NCI-H1092 treated with DMSO at 0.1 percent for 48 hours (cell line): Measurements from ENCODE around the gene RUNX2.

Experiments
- DNase-seq: peaks from one replicate; lab custom pipeline; 2025; lab: John Stamatoyannopoulos, UW

Gene RUNX2

DNA sequence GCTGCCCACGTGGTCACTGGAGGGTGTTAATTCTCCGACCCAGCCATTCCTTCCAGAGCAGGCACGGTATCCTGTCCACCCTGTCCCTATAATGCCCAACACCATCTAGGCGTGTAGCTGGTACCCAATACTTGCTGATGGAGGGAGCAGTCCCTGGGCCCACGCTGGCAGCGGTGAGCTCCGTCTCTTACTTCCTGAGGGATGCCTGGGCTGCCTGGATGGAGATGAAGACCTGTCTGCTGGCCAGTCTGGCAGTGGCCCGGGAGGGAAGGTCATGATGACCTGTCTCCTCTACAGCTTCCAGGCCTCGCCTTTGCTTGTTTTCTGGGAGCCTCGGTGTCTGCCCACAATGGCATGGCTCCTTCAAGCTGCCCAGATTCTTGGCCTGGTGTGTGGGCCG lies 347.5 kb downstream of the RUNX2 start:
- DNase-seq: no peak

- no peak for DNase-seq
Measured at GRCh38 chr6:45676380-45676779, 348.2 kb downstream of the RUNX2 start.

DNA sequence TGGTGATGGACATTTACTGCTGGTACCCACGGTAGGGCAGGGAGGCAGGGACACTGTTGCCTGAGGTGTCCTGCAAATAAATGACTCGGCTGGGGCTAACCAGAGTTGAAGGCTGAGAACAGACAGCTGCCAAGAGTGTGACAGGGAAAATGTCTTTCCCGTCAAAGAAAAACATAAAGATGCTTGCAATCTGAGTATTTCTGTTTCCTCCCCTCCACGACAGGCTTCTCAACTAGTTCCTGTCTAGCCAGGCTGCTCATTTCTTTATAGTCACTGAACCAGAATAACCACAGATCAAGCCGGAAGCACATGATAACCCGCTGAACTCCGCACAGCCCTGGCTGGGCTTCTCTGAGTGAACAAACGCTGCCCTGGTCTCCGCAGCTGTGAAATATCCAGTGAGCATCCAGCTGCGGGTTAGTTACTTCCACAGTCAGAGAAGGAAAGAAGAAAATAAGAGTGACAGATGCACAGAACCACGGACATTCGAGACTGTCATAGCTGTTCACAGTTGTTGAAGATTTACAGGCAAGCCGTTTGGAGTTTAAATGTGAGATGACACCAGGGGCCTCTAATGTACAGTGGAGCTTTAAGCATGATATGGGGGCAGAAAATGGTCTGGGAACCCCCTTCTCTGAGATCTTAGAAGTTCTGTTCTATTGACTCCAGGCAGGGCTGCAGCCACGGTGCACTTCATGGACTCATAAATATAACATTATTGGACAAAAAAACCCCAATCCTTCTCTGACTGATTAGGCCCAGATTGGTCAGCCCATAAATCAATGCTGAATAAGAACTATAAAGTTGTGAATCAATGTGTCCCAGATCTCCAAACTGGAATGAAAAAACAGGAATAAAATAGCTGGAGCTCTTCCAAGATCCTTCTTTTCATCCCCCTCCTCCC lies 349.5 kb downstream of the RUNX2 start:
- DNase-seq: no peak

GRCh38 chr6:45678285-45678607 lies 350.1 kb downstream of the RUNX2 start:
- no peak for DNase-seq

GRCh38 chr6:45679163-45679562 lies 351.0 kb downstream of the RUNX2 start:
- no peak for DNase-seq

DNA sequence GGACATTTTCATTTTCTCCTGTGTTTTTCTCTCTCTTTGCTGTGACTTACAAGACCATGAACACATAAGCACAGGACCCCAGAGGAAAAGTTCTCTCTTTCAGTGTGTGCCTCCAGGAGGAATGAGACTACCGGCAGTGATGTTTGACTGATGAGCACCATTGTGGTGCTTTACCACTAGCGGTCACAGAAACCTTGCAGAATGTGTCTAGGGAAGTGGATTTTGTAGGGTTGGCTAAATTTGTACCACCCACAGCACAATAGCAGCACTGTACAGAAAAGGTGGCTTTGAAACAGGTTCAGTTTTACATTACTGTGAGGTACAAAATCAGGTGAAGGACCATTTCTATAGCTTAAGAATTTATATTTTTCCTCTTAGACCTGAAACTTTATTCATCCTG lies 351.5 kb downstream of the RUNX2 start:
- no peak for DNase-seq

DNA sequence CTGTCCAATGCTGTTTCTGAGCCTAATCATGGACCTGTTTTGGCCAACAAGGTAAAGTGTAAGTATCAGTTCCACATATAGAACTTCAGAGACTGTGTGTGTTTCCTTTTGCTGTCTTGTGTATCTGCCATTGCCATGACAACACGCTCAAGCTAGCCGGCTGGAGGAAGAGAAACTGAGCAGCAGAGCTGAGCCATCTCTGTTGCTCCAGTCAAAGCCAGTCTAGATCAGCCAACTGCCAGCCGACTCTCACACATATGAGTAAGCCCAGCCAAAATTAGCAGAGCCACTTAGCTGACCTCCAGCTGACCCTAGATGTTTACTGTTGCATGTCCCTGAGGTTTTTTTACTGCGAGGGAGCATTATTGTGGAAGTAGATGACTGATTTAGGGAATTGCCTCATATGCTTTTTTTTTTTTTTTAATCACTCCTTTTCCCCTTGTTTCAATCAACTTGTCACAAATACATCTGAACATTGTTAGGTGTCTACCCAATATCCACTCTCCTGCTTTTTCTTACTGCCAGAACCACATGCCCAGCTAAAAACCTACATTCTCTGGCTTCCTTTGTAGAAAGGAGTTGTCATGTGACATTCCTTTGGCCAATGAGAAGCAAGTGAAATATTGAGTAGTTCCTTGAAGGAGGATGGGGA lies 353.9 kb downstream of the RUNX2 start:
- no peak for DNase-seq

- no peak for DNase-seq
Measured at GRCh38 chr6:45684476-45684875, 356.3 kb downstream of the RUNX2 start.

DNA sequence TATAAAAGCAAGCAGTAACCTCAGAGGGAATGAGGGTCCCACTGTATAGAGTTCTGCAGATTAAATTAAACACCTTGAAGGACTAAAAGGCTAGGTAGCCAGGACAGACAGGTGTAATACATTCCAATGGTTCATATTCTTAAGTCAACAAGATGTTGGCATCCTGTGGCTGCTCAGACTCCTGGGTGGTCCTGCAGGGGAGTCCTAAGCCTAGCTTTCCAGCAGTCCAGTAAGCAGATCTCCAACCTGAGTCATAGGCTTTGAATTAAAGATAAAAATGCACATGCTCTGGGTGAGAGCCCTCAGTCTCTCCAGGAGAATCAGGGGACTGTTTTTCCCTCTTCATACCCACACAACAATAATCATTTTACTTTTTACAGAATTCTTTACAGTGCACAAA lies 356.9 kb downstream of the RUNX2 start:
- no peak for DNase-seq

DNA sequence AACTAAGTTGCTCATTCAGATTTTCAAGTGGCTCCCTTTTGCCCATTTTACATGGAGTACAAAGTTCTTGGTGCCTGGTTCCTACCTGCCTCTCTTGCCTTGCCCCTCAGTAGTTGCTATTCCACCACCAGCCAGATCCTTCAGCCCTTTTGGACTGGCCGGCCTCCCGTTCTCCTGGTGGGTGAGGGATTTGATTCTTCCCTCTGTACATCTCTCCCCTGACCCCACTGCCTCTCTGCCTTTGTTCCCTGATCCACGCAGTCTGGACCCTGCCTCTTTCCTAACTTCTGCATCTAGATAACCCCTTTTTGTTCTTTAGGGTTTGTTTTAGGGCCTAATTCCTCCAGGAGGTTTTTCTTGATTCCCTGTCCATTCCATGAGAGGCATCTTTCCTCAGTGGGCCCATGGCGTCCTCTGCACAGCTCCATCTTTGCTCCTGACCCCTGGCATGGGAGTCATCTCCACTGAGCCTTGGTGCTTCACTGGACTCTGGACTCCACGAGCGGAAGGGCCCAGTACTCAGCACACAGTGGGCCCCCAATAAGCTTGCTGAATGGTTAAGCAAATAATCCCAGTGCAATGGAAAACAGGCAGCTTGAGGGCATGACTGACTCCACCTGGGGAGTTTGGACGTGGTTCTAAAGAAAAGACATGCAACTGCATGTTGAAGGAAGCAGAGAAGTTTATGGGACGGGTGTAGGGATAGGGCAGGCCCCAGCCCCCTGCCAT lies 358.9 kb downstream of the RUNX2 start:
- DNase-seq: no peak

DNA sequence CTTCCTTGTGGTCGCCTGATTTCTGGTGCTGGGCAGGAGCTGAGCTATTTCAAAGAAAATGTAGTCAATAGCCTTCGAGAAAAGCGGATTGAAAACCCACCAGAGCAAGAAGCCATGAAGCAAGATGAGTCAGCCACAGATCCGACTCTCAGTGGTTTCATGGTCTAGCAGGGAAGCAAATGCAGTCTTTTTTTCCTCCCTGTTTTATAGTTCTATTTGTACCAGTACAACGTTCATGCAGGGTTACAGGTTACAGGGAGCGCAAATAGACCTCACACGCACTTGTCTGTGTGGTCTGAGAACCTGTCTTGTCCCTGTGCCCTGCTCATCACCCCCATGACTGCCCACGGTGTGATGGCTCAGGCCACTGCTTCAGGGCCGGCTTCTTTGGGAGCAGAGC lies 359.4 kb downstream of the RUNX2 start:
- no peak for DNase-seq

DNA sequence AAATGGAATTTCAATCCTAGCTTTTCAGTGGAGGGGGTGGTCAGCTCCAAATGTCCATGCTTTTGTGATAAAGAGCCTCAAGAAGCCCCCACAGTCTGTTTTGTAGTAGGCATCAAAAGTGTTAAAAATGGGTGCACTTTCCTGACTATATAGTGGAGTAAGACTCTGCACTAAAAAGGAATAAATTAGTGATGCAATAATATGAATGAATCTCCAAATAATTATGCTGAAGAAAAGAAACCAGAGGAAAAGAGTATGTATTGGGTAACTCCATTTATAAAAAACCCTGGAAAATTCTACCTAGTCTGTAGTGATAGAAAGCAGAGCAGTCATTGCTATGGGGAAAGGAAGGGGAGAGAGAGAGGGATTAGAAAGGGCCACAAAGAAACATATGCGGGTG lies 360.1 kb downstream of the RUNX2 start:
- DNase-seq: no peak

- no peak for DNase-seq
Measured at GRCh38 chr6:45689926-45690615, 361.9 kb downstream of the RUNX2 start.

- no peak for DNase-seq
Measured at GRCh38 chr6:45690846-45691245, 362.7 kb downstream of the RUNX2 start.

DNA sequence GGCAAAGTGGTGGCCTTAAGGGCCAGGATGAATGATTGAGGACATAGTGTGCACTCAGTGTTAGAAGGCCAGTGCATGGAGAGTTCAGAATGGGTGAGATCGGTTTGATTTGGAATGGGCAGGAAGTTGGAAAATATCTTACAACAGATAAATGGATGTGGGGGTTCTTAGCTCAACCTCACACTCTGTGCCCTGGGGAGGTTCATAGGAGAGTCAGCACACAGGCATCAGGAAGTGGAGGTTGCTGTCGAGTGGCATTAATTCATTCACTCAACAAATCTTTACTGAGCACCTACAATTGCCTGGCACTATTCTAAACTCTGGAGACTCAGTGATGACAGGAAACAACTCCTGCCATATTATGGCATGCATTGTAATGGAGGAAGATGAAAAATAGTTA lies 363.3 kb downstream of the RUNX2 start:
- no peak for DNase-seq

DNA sequence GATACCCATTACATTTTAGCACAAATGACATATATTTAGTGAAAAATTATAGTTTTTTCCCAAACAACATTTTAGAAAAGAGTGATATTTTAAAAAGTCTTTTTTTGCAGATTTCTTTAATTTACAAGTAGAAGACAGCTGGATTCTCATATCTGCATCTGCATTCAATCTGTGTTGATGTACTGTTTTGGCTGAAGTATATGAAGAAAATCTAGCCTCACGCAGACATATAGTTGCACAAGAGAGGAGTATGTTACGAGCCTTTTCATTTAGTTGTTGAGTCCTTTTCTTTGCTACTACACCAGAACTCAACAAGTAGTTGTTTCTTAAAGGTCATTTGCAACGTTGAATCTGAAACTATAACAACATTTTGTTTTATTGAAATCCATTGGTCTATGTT lies 363.9 kb downstream of the RUNX2 start:
- DNase-seq: no peak

DNA sequence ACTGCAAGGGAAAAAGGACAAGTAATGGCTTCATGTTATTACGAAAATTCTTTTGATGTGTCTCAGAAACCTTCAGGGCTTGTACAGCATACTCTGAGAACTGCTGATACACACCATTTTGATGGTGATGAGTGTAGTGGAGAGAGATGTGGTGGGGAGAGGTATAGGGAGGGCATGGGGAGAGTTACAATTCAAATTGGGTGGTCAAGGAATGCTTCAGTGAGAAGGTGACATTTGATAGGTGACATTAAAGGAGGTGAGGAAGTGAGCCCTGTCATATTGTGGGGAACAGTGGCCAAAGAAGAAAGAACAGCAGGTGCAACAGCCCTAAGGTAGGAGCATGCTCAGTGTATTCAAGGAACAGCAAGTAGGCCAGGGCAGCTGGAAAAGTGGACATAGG lies 368.6 kb downstream of the RUNX2 start:
- DNase-seq: no peak

DNA sequence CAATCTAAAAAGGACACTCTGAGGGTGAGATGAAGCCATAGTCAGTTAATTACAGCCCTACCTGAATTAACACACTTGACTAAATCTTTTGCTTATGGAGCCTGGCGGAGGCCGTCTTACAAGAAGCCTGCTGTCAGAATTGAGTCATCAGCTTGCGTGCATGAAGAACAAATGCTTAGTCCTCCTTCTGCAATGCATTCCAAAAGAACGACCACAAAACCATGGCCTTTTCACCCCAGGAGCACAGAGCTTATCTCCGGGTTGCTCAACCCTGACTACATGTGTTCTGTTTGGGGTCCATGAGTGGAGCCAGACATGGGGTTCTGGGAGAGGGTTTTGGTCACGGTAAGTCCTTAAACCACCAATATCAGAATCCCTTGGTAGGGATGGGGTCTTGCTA lies 369.5 kb downstream of the RUNX2 start:
- no peak for DNase-seq

- no peak for DNase-seq
Measured at GRCh38 chr6:45698046-45698445, 369.9 kb downstream of the RUNX2 start.

DNA sequence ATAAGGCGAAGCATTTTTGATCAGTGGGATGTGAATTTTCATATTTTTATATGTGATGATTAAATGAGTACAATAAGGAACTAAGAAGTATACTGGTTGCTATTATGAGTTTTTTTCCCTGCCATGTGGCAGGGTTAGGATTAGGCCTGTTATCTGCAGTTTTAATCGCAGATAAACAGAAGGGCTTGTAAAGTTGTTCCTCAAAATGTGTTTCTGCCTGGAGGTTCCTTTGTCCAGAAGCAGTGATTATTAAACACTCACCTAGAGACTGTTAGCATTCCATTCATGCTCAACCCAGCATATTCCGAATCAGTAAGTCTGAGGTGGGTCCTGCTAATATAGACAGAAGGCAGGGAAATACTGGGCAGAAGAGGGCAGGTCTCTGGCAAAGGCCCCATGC lies 371.5 kb downstream of the RUNX2 start:
- DNase-seq: no peak

GRCh38 chr6:45702849-45703739 lies 375.0 kb downstream of the RUNX2 start:
- DNase-seq: no peak
